Measurements from ENCODE around the gene ZAP70. TPM values are rescaled to one million over a fixed set of nuclear protein-coding genes. Genes with fewer than 3 reads are reported as not detected.

ZAP70 gene
- polyA plus RNA-seq, 2 of the 4 experiments (the other 2 are of a cell fraction) = 0.10 TPM; not detected in 1

DNA sequence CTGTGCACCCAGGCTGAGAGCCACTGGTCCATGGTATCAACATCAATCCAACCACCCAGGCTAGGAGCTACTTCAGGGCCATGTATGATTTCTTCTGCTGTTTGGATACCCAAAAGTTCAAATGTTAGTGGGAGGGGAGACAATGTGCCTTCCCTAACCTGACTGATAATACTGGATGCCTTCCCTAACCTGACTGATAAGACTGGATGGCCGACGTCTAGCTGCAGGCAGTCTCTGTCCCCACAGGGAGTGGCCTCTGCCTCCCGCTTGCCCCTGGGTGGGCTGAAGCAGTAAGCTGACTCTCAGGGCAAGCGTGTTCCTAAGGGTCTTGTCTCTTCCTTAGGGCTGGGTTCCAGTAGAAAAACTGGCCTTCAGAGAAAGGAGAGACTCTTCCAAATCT is 65.8 kb downstream of the ZAP70 start:
- WGBS (ENCODE audit: missing lambda C conversion rate) = 100% methylated on average over 3 of the region's 4 CpGs
- Histone ChIP-seq H3K4me3 (no peak overlapping the region), H3K4me1 (no peaks in the 10 kb centered on the region), H3K27ac (no peak overlapping the region), H3K4me2 (no peak overlapping the region), H3K9me3 (no peaks in the 10 kb centered on the region)
- no peak for ATAC-seq
- CTCF ChIA-PET = no interaction called here
- no peak for DNase-seq (ENCODE audit: low read depth in 1 of 2, low spot score in 1 of 2)
- FAIRE-seq = no peak
- TF ChIP-seq REST (IDR thresholded peaks at IDR 0.05) (no peak), ATOH8 (CRISPR knock-in tag; IDR thresholded peaks at IDR 0.05; ENCODE audit: low read depth) (no peak), NPAS2 (CRISPR knock-in tag; IDR thresholded peaks at IDR 0.05; ENCODE audit: borderline replicate concordance) (no peak), CHD4 (IDR thresholded peaks at IDR 0.05; ENCODE audit: borderline replicate concordance) (no peak), HDAC2 (IDR thresholded peaks at IDR 0.05) (no peak), PHF8 (IDR thresholded peaks at IDR 0.05; ENCODE audit: borderline replicate concordance, low read depth) (no peak), SREBF2 (IDR thresholded peaks at IDR 0.05) (no peak), RARB (CRISPR knock-in tag; IDR thresholded peaks at IDR 0.05) (no peak), POLR2A (IDR thresholded peaks at IDR 0.05; ENCODE audit: low read length) (no peak), EHMT2 (IDR thresholded peaks at IDR 0.05; ENCODE audit: low read depth) (no peak), HEYL (CRISPR knock-in tag; IDR thresholded peaks at IDR 0.05) (no peak), ZC3H11A (IDR thresholded peaks at IDR 0.05) (no peak), HOXB5 (CRISPR knock-in tag; IDR thresholded peaks at IDR 0.05) (no peak), E2F6 (IDR thresholded peaks at IDR 0.05; ENCODE audit: borderline replicate concordance, low read depth) (no peak), CHD2 (IDR thresholded peaks at IDR 0.05; ENCODE audit: low read length, partially characterized antibody) (no peak)
- POLR2A ChIA-PET = no interaction called here

GRCh38 chr2:97781981-97782380 is 68.6 kb downstream of the ZAP70 start:
- H3K4me2 ChIP-seq = no peak overlapping the region
- 92% methylated on average over 4 of the region's 4 CpGs for WGBS (ENCODE audit: missing lambda C conversion rate)
- H3K9me3 ChIP-seq = no peaks in the 10 kb centered on the region
- H3K4me3 ChIP-seq = no peak overlapping the region
- H3K4me1 ChIP-seq = no peaks in the 10 kb centered on the region
- FAIRE-seq = no peak
- TF ChIP-seq REST (IDR thresholded peaks at IDR 0.05) = no peak
- no peak for TF ChIP-seq SMC3 (IDR thresholded peaks at IDR 0.05)
- DNase-seq (ENCODE audit: low read depth in 1 of 2, low spot score in 1 of 2) = no peak
- CTCF ChIA-PET = no interaction called here
- POLR2A ChIA-PET = no interaction called here
- ATAC-seq = no peak
- no peak overlapping the region for H3K27ac ChIP-seq

Measured in A549 (cell line).